ENCODE data around the gene CNTNAP1.
A peak's percentile ranks its signal among the peaks of the same experiment; 100 is the strongest.

The CNTNAP1 gene

DNA sequence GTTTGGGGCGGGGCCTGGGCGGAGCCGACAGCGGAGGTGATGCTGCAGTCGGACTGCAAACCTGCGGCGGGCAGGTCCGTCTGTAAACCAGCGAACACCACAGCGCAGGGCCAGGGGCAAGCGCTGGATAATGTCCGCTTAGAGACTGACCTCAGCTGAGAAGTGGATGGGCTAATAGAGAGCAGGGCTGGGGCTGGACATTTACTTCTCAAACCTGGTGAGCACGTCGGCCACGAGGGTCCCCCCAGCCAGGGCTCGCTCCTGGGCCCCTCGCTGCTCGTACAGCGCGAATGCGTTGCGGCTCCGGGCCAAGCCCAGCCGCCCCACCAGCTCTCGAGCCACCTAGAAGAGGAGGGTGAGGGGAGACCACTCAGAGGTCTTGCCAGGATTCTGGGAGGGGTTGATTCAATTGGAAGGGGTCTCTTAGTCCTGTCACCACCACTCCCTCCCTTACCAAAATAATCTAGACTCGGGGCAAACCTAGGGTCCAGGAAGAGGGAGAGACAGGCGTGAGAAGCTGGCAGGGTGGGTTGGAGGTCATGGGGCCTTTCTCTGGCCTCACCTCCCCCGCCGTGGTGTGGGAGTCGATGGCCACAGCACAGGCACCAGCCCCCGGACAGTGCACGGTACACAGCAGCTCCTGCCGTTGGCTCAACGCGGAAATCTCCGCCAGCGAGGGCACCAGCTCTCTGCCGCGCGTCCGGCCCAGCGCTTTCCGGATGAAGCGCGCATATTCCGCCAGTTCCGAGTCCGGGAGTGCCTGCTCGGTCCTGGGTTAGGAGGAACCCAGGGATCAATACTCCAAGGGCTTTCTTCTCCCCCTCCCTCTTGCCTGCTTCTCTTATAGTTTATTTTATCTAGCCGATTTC is 11.3 kb upstream of the CNTNAP1 start:
- no peak for DNase-seq

DNA sequence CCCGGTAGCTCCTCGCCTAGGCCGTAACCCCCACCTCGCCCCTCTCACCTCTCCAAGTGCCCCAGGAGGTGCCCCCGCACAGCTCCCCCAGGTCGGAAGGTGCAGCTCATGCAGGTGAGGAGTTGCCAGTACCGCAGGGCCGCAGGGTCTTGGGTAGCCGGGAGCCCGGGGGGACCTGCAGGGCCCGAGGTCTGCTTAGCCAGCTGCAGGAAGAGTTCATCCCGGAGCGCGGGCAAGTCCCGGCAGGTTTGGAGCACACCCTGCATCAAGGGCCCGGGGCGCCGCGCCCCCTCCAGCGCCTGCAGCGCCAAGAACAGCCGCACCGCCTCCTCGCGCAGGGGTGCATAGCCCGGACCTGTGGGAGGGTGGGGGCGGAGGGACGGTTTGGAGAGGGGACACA is 10.3 kb upstream of the CNTNAP1 start:
- DNase-seq = no peak

DNA sequence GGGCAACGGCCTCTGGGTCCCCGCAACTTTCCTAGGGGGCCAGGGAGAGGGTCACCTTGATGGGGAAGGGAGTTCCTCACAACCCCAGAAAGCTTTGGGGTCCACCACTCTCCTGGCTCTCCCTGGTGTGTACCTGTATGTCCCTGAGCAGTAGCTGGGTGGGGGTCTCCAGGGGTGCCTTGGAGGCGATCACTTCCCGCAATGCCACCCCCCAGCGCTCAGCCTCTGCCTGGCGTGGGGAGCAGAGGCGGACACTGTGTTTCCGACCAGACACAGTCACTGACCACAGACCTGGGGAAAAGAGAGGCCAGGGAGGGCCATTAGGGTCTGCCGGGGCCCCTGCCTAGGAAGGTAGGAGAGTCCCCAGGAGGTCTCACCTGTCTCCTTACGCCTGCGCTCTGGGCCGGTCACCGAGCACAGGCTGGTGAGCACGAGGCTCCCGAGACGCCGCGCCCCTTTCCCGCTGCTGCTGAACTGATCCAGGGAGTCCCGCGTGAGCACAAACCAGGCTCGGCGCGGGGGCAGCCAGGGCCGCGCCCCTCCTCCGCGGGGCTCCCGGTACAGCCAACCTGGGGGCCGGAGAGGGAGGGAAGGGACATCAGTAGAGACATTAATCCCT is 9.0 kb upstream of the CNTNAP1 start:
- no peak for DNase-seq

DNA sequence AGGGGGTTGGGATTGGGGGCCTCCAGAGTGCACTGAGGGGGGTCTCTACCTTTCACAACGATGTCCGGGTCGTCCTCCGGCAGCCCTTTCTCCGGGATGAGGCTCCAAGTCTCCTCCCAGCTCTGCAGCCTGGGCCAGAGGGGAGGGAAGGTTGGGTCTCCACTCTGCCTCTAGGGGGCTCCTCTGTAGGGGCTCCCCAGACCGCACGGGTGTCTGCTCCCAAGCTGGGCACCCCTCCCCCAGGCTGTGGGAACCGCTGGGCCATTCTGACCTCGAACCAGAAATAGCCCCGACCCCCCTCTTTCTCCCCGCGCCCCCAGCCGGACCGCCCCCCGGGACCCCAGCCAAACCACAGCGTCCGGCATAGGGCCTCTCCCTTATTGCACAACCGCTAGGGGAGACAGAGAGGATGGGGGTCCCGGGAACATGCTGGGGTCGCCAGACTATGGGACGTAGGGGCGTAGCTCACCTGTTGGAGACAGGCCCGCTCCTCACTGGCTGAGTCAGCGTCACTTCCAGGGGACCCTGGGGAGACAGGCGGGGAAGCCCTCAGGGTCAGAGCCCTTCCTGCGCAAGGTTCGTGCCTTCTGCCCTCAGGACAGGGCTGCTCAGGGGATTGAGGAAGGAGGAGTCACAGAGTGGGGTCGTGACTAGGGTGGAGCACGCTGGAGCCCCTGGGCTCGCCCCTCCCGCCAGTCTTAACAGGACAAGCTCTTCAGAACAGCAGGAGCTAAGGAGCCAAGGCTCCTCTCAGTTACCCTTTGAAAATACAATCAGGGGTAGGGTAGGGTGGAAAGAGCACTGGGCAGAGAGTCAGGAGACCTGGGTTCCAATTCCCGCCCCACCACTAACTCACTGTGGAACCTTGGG is 8.2 kb upstream of the CNTNAP1 start:
- no peak for DNase-seq

GRCh38 chr17:42674755-42675347 is 7.5 kb upstream of the CNTNAP1 start:
- no peak for DNase-seq

GRCh38 chr17:42675348-42675964 is 6.9 kb upstream of the CNTNAP1 start:
- DNase-seq = no peak

DNA sequence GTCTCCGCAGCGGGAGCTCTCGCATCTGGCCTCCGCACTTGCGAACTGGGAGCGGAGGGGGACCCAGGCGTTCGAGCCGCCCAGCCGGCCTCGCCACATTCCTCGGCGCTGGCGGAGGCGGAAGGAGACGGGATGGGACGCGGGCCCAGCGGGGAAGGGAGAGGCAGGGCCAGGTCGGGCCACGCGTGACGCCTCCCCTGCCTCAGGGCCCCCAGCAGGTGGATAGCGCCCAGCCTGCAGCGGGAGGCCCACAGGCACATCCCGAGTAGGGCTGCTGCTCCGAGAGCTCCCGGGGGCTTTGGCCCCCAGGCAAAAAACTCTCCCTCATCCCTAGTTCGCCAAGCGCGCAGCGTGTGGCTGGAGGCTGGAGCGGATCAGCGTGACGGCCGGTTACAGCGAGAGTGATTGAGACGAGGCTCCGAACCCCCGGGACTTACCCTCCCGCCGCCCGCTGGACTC is 6.3 kb upstream of the CNTNAP1 start:
- no peak for DNase-seq

GRCh38 chr17:42676424-42677011 is 5.8 kb upstream of the CNTNAP1 start, which contains the start of gene PLEKHH3:
Gene PLEKHH3, minus strand, starts transcription at chr17:42676994. Its CDS starts 431 bp downstream, at chr17:42676563.
- DNase-seq = no peak

DNA sequence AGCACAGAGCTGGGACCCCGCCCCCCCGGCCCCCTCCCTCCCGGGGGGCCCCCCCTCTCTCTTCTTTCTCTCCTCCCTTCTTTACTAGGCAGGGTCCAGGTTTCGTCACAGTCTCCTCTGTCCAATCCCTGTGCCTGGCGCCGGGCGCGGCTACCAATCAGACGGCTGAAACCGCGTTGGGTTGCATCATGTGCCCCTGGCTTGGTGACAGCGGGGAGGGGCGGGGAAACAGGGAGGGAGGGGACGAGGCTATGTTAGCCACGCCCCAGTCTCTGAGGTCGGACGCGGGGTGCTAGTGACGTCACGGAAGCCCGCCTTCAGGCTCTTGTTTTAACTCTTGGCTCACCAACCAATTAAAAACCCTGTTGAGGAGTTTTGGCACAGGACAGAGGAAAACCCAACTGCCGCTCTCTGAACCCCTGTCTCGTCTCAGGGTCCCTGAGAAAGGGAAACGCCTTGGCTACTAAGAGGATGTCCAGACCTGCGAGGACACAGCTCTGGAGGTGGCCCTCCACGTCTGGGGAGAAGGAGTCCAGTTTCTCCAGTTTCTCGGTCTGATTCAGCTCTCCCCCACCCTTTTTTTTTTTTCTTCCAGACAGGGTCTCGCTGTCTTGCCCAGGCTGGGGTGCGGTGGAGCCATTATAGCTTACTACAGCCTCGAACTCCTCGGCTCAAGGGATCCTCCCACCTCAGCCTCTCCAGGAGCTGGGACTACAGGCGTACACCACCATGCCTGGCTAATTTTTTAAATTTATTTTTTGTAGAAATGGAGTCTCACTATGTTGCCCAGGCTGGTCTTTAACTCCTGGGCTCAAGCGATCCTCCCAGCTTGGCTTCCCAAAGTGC is 5.1 kb upstream of the CNTNAP1 start:
- DNase-seq = peak; percentile 97

DNA sequence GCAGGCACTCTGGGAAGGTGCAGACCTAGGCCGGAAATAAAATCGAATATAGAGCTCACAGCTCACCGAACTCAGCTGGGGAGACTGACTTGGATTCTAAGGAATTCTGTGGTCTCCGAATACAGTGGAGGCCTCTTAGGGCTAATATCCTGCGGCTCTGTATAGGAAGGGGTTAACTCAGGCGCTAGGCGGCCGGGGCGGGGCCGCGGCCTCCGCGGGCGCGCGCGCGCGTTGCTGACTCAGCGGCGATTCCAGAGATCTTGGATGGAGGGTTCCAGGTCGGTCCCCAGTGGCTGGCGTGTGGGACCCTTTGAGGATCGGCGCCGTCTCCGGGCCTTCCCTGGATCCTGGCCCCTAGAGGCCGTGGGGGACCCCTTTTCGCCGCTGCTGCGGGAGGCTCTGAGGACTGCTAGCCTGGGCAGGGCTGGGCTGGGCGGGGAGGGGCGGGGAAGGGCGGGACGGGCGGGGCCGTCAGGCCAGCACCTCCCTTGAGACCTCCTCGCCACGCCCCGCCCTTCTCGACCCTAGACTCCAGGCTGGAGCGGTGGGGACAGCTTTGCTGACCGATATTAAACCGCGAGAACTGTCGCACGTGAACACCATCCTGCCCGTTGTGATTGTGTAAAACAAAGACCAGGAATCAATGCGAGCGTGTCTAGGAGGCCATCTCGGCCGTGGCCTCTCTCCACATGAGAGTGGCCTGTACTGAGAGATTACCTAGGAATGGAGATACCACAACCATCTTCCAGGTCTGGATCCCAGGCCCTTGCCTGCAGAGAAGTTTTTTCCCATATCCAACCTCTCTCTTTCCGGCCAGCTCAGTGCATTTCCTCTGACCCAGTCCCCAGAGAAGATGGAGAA is 4.2 kb upstream of the CNTNAP1 start:
- DNase-seq = peak; percentile 50

DNA sequence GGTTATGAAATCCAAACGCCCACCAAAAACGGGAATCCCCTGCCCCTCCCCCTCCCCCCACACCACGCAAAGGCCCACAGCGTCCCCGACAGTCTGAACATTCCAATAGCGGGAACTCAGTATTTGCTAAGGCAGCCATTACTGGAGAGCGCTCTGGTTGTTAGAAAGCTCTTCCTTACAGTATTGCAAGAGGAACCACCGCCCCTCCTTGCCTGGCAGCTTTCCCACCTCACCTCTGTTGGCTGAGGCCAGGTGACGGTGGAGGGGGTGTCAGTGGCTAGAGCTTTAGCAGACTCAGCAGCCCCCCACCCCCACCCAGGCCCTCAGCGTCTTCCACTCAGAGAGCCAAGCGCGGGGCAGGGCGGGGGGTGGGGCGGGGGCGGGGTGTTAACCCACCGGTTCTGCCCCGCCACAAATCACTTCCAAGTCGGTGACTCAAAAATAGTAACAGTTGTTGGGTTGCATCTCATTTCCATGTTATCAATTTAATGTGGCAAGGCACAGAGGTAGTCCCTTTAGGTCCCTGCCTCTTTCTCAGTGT is 3.3 kb upstream of the CNTNAP1 start:
- DNase-seq = no peak

DNA sequence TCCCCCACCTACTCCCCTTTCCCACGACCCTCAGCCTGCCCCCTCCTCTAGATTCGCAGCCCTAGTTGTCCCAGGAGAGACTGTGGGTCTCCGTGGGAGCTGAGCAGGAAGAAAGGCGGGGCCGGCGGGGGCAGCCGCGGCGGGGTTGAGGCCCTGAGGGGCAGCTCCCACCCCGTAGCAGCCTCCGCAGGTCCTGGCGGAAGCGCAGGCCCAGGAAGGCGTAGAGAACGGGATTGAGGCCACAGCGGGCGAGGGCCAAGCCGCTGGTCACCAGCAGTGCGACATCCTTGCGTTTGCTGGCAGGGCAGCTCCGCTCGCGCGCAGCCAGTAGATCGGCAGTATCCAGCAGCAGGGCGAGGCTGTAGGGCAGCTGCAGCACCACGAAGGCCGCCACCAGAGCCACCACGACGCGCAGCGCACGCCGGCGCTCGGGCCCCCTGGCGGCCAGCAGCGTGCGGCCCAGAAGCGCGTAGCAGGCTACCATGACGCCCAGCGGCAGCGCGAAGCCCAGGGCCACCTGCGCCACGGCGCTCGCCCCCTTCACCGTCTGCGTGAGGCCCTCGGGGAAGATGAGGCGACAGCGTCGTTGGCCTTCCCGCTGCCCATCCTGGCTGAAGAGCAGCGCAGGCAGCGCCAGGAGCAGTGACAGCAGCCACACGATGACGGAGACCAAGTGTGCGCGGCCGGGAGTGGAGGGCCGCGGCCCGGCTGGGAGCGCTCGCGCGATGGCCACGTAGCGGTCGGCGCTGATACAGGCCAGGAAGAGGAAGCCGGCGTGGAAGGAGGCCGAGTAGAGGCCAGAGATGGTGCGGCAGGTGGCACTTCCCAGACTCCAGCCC is 2.6 kb upstream of the CNTNAP1 start:
- DNase-seq = peak; percentile 28

- DNase-seq = no peak
These were observed 2.0 kb upstream of the CNTNAP1 start for GRCh38 chr17:42680331-42680808.

DNA sequence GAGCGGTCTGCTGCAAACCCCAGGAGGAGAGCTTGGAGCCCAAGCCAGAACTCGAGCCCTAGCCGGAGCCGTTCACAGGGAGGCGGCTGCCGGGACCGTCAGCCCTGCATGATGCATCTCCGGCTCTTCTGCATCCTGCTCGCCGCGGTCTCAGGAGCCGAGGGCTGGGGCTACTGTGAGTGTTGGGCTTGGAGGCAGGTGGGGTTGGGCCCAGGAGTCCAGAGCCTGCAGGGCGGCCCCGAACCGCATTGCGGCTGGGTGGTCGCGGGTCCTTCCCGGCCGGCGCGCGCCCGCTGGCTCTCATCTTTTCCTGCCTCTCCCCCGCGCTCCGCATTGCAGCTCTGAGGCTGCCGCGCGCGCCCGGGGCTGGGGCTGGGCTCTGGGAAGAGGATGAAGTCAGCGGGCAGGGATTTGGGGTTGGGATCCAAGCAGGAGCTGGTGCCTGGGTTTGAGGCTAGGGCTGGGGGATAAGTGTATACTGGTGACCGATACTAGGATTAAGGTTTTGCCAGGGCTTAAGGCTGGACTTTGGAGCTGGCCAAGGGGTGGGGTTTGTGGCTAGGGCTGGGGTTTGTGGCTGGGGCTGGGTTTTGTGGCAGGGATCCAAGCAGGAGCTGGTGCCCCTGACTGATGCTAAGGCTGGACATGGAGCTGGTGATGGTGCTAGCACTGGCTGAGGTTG is 532 bp downstream of the CNTNAP1 start:
- no peak for DNase-seq

DNA sequence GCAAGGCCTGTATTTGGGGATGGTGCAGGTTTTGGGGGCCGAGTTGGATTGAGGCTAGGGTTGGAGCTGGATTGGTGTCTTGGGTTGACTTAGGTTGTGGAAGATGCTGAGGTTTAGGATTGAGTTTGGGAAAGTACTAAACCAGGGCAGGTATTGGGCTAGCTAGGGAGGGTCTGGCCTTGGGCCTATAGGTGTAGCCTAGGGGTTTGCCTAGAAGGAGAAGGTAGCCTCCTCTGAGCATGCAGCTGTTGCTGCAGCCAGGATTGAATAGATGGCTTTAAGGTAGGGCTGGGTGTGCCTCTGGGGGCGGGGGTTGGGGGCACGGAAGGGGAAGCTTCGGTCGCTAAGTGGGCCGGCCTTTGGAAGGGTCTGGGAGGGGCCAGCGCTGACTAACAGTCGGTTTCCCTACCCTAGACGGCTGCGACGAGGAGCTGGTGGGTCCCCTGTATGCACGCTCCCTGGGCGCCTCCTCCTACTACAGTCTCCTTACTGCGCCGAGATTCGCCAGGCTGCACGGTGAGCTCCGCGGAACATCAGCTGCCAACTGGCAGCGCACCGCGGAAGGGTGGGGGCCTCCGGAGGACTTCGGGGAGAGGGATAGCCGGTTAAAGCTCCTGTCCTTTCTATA is 1.2 kb downstream of the CNTNAP1 start:
- DNase-seq = no peak

- no peak for DNase-seq
These were observed 2.7 kb downstream of the CNTNAP1 start for GRCh38 chr17:42684929-42685556.

DNA sequence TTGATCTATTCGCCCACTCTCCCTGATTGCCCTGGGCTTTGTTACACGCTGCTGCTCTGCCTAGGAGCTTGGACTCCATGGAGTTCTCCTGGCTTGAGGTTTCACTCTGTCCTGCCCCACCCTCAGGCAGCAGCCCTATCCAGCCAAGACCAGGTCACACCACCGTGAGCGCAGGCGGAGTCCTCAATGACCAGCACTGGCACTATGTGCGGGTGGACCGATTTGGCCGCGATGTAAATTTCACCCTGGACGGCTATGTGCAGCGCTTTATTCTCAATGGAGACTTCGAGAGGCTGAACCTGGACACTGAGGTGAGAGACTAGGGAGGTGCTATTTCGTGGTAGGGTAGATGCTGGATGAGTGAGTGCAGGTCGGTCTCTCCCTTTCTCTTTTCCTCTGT is 3.5 kb downstream of the CNTNAP1 start:
- no peak for DNase-seq

Data from NCI-H1048 (cell line).